ENCODE data around the gene NAB2.

DNA sequence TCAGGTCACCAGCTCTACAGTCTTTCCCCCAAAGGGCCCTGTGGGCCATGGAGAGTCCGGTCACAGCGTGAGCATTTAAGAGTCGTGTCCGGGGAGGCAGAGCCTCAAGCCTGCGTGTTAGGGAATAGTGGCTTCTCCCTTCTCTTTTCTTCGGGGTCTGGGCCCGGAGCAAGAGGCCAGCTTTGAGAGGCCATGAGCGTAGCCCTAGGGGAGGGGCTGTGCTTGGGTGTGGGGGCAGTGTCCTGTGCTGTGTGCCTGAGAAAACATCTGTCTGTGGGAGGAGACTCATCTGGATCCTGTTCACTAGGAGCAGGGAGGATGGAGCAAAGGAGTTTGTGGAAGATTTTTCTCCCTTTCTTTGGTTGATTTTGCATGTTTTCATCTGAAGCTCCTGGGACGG is 53.2 kb downstream of the NAB2 start:
- TF ChIP-seq, protein P1, sequence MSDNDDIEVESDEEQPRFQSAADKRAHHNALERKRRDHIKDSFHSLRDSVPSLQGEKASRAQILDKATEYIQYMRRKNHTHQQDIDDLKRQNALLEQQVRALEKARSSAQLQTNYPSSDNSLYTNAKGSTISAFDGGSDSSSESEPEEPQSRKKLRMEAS (IDR thresholded peaks at IDR 0.05), result no peak
- TF ChIP-seq, protein P2, sequence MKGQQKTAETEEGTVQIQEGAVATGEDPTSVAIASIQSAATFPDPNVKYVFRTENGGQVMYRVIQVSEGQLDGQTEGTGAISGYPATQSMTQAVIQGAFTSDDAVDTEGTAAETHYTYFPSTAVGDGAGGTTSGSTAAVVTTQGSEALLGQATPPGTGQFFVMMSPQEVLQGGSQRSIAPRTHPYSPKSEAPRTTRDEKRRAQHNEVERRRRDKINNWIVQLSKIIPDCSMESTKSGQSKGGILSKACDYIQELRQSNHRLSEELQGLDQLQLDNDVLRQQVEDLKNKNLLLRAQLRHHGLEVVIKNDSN (IDR thresholded peaks at IDR 0.05), result no peak

Data from Ishikawa (cell line).